NCI-H524 treated with DMSO at 0.1 percent for 48 hours (cell line): Measurements from ENCODE around the gene SLC4A1AP.
"Not testable (repeated sequence)": the region's sequence is repeated elsewhere in the genome, so short reads cannot be mapped to it uniquely, and the experiment has no call there.

Source experiments
- DNase-seq: peaks from one replicate; lab custom pipeline; 2025; lab: John Stamatoyannopoulos, UW

The SLC4A1AP gene

DNA sequence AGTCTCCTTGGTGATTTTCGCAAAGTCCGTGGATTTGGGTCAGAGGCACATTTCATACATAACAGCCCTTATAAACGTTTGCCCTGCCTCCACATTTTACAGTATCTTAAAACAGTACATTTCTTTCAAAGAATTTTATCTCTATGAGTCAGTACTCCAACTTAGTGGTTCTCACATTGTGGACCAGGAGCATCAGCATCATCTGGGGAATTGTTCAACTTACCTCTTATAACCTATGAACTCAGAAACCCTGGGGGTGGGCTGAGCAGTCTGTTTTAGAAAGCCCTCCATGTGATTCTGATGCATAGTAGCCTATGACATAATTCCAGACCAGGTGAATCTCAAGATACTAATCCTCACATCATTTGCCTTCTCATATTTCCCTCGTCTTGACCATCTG lies 12.6 kb upstream of the SLC4A1AP start:
- DNase-seq, result peak; percentile 85

DNA sequence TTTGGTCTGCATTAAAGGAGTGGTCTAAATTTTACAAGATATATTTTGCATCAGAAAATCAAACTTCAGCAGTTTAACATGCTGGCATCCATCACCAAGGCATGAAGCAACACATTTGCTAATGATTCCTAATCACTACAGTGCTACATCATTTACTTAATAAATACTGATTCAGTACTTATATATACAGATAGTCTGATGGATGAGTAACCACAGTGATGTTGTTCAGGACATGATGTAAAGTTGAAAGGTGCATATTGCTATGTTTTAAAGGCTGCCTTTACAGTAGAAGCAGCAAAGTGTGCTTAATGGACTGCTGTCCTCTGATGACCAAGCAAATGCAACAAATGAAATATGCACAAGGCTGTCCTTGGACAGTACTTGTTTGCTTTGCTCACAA lies 11.3 kb upstream of the SLC4A1AP start:
- DNase-seq, result no peak

DNA sequence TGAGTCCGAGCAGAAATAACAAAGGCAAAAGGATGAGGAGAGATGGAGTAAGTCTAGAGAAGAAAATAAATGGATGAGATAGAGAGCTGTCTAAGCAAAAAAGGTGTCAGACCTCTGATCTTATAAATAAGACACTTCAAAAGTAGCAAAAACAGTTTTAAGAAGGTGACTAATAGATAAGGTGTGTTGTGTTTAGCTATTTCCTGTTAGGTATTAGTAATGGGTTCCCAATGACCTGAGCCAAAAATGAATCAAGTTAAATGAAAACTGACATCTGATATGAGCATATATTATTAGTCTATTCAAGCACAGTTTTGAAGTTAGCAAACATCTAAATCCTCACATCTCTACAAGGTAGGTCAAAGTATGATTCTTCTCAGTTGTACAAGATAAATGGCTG lies 10.9 kb upstream of the SLC4A1AP start:
- no peak for DNase-seq

DNA sequence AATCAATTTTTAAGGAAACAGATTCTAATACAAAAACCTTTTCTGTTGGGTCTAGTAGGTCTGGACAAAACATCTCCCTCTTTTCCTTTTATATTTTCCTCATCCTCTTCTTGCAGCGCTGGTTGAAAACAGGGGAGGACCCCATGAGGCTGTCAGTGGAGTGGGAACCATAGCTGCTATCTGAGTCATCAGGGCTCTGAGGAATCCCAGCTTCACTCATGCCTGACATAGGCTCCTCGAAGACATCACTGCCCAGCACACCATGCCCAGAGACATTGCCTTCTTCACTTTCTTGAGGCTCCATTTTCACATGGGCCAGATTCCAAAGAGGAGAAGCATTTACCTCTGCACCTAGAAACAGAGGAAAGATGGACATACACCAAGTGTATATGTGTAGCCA lies 10.3 kb upstream of the SLC4A1AP start:
- DNase-seq, result no peak

DNA sequence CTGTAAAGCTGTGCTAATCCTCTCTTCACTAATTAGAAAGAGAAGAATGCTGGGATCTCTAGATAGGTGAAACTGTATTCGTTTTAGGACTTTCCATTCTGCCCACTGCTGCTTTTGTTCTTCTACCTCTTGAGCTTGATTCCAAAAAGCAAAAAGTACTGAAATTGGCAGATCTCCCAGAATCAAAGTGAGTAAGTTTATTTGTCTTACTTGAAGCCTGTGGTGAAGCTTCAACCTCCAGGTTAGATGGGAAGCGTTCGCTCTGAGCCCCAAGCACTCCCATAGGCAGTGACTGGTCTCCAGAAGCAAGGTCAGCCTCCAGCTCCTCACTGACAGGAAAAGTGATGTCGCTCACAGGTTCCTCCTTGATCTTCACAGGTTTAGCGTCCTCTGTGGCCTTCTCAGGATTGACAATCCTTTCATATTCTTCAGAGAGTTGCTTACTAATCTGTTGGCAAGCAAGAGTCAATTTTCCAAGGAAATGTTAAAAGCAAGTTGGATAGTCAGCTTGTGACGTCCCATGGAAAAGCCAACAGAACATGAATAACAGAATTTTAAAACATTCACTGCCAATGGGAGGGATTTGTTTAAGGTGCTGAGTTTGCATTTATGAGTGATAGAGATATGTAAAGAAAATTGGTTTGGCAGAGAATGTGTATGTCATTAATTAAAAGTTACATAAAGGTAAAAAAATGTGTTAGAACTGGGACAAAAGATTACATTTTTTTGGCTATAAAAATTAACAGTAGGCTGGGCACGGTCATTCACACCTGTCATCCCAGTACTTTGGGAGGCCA lies 8.3 kb upstream of the SLC4A1AP start:
- DNase-seq, result no peak

DNA sequence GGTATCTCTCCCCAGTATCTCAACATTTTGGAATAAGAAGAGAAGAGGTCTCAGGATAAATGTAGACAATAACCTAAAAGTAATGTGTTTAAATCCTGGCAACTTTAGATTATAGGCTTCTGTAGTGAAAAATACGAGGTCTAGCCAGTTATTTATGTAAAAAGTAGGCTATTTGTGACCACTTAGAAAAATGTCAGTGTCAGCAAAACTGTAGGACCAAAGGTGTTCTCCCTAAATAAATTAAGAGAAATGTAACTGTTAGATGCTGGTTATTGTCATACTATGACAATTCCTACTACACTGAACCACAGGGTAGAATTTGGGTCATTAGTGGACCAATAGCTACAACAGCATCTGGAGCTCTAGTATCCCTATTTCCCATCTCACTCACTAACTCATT lies 2.3 kb upstream of the SLC4A1AP start:
- DNase-seq, result no peak

DNA sequence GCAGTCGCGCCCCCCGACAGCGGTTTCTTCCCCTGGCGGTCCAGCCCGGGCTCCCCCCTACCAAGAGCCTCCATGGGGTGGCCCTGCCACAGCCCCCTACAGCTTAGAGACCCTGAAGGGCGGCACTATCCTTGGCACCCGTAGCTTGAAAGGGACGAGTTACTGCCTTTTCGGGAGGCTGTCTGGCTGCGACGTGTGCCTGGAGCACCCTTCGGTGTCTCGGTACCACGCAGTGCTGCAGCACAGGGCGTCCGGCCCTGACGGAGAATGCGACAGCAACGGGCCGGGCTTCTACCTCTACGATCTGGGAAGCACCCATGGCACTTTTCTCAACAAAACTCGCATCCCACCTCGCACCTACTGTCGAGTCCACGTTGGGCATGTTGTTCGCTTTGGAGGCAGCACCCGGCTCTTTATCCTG lies 475 bp downstream of the SLC4A1AP start:
- DNase-seq, result no peak

DNA sequence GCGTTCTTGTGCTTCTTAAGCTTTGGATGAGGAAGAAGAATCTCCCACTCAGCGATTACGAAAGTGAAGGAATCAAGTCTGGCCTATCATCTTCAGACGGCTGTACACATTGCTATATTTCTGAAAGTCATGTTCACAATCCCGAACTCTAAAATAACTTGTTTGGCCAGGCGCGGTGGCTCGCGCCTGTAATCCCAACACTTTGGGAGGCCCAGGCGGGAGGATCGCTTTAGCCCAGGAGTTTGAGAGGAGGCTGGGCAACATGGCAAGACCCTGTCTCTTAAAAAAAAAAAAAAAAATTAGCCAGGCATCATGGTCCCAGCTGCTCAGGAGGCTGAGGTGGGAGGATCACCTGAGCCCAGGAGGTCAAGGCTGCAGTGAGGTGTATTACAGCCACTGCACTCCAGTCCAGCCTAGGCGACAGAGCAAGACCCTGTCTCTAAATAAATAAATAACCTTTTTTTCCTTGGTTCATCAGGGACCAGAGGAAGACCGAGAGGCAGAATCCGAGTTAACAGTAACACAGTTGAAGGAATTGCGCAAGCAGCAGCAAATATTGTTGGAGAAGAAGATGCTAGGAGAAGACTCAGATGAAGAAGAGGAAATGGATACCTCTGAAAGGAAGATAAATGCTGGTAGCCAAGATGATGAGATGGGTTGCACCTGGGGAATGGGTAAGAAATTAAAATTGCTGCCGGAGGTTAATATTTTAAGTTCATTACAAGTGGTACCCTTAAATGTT lies 1.1 kb downstream of the SLC4A1AP start:
- DNase-seq, result no peak

DNA sequence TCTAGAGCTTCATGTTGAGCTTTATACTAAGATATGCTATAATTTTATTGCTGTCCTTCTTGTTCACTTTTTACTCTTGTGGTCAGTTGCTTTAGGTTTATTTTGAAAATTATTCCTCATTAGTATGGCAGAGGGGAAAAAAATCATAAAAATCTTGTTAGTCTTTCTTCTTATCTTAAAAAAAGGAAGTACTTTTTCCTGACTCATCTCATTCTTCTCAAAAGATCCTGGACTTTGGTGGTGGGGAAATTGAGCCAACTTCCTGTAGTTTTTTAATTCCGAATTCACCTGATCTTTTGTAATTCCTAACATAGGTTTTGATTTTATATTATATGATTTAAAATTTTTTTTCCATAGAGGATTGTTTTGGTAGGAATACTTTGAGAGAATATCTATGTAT lies 3.8 kb downstream of the SLC4A1AP start:
- DNase-seq, result no peak

DNA sequence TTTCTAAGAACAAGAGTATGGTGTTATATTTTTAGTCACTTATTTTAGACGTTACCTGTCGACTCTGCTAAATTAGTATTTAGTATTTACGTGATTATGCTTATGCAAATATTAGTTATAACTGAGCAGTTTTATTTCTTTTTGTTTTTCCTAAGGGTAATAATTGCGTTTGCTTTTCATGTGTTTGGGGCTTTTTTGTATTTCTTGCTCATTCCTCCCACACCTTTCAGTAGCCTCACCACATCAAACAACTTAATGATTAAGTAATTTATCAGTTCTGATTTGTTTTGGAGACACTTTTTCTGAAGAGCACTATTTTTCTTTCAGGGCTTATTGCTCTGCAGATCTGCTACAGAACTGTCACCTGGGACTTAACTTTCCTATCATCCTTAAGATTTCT lies 7.5 kb downstream of the SLC4A1AP start:
- no peak for DNase-seq

DNA sequence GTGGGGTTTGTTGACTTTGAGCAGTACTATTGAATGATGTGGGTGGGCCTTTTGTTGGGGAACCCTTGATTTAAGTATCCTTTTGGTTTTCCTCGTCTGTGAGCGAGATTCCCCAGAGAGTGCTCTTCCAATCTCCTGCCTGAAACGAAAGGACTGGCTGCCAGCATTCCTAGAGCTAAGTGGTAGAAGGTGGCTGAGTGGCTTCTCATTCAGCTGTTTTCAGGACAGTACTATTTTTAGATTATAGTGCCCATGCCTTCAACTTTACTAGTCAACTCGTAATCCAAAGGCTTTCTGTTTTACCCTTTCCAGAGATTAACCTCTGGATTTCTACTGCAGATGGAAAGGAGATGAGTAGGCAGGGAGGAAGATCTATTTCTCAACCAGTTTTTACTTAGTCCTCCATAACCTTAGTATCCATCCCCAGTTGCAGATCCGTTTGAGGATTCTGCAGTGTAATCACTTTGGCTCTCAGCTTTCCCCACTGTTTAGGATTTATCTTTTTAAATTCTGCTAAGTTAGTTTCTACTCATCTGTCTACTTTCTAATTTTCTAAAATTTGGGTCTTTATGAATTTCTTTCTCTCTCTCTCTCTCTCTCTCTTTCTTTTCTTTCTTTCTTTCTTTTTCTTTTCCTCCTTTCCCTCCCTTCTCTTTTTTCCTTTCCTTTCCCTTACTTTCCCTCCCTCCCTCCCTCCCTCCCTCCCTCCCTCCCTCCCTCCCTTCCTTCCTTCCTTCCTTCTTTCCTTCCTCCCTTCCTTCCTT lies 9.2 kb downstream of the SLC4A1AP start:
- DNase-seq, result no peak

DNA sequence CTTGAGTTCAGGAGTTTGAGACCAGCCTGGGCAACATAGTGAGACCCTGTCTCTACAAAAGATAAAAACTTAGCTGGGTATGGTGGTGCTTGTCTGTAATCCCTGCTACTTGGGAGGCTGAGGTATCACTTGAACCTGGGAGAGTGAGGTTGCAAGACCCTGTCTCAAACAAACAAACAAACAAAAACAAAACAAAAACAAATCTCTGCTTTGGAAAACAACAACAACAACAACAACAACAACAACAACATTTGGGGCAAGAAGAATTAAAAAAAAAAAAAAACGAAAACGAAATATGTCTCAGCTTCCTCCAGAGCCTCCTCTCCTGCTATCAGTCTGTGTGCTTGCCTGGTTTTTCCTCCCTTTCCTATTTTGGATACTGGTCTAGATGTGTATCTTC lies 16.9 kb downstream of the SLC4A1AP start:
- DNase-seq, result no peak

DNA sequence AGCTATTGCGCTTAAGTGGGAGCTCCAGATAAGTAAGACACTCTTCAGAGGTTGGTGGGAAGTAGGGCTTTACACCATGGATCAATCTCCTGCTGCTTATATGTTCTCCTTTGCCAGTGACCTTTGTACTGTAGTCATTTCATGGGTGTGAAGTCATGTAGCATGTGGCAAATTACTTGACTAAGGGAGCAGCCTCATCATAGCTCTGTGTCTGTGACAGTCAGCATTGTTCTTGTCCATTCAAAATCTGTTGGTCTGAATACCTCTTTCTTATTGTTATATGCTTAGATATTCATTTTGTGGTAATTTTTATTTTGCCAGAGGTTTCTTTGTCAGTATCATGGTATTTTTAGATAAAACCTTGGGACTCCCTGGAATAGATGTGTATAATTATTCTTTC lies 18.2 kb downstream of the SLC4A1AP start:
- no peak for DNase-seq

DNA sequence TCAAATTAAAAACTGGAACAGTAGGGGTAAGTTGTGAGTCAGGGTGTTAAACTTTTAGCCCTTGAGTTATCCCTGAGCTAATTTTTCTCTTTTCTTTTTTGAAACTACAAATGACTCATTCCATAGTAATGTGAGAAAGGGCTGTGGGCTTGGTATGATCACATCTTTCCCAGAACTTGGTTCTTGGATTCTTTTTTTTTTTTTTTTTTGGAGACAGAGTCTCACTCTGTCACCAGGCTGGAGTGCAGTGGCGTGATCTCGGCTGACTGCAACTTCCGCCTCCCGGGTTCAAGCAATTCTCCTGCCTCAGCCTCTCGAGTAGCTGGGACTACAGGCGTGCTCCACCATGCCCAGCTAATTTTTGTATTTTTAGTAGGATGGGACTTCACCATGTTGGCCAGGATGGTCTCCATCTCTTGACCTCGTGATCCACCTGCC lies 18.7 kb downstream of the SLC4A1AP start:
- not testable (repeated sequence) for DNase-seq

DNA sequence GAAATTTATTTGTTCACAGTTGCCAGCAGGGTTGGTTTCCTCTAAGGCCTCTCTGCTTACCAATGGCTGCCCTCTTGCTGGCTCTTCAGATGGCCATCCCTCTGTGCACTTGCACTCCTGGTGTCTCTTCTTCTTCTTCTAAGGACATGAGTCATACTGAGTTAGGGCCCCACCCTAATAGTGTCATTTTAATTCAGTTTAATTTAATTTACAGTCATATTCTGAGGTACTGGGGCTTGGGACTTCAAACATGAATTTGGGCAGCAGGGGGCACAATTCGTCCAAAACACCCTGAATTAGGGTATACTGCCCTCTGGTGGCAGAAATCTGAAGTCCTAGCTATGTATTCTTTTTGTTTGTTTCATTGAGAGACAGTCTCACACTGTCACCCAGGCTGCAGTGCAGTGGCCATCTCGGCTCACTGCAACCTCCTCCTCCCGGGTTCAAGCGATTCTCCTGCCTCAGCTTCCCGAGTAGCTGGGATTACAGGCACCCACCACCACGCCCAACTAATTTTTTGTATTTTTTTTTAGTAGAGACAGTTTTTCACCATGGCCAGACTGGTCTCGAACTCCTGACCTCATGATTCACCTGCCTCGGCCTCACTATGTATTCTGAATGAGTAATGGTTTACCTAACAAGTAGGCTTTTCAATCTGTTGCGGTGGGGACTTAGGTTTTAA lies 19.8 kb downstream of the SLC4A1AP start:
- peak; percentile 53 for DNase-seq

DNA sequence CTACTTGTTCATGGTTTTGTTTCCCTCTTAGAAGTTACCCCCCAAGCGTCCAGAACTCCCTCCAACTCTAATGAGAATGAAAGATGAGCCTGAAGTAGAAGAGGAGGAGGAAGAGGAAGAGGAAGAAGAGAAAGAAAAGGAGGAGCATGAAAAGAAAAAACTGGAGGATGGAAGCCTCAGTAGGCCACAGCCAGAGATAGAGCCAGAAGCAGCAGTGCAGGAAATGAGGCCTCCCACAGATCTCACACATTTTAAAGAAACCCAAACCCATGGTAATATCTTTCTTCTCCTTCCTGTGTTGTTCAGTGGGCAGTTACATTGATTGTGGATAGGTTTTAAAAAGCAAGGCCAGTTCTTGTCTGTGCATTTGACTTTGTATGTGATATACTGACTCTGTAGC lies 21.3 kb downstream of the SLC4A1AP start:
- DNase-seq, result not testable (repeated sequence)

DNA sequence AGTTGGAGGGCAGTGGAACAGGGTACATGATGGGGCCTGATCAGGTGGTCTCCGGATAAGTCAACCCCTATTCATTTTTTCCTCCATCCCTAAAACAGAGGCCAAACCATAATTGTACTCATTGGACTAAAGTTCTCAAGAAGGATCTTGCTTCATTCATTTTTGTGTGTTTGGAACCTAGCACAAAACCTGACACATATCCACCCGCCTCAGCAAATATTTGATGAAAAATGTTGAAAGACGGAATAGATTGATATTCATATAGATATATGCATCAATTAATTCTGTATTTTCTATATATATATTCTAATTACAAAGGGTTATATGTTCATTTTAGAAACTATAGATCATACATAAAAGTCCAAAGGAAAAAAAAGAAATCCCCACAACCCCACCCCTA lies 21.9 kb downstream of the SLC4A1AP start:
- DNase-seq, result no peak

DNA sequence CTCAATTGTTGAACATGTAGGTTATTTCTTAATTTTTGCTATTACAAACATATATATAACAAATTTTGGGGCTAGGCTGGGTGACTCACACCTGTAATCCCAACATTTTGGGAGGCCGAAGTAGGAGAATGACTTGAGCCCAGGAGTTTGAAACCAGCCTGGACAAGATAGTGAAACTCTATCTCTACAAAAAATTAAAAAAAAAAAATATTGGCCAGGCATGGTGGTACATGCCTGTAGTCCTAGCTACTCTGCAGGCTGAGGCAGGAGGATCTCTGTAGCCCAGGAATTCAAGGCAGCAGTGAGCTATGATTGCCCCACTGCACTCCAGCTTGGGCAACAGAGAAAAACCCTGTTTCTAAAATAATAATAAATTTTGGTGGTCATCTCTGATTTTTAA lies 23.5 kb downstream of the SLC4A1AP start:
- DNase-seq, result no peak

DNA sequence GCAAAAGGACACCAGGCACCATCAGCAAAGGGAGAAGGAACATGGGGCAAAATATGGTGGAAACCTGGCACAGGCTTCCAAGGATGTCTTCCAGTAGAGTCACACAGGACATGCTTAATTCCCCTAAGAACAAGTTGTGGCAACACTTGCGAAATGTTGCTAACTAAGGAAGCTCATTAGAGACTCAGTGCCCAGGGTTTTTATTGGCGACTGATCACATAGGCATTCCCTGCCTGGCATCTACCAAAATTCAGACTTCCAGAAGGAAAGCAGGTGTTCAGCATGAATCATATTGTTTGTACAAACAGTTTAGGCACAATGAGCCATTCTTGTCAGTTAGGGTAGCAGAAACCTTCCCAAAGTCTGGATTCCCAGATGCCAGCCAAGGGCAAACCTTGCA lies 25.7 kb downstream of the SLC4A1AP start:
- no peak for DNase-seq

DNA sequence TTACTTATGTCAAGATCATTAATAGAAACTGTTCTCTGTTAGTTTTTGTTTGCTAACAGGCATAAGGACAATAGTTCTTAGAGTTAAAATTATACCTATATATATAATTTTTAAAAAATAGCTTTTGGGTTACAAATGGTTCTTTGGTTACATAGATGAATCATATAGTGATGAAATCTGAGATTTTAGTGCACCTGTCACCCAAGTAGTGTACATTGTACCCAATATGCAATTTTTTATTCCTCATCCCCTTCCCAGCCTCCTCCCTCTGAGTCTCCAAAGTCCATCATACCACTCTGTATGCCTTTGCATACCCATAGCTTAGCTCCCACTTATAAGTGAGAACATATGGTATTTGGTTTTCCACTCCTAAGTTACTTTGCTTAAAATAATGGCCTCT lies 26.4 kb downstream of the SLC4A1AP start:
- DNase-seq, result no peak

DNA sequence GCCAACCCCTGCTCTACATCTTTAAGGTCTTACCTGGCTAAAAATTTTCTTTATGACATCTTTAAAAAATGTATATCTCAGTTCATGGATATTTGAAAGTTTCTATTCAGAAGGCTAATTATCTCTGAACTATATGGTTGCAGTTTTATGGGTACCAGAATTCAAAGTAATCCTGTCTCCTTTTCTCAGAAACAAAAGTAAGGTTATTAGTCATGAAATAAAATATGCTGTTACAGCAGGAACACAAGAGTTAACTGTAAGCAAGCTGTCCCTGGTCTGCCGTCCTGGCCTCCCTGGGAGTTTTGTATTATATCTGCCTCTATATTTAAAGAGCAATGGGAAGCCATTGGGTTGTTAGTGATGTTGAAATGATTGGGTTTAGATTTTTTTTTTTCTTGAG lies 34.0 kb downstream of the SLC4A1AP start:
- no peak for DNase-seq

DNA sequence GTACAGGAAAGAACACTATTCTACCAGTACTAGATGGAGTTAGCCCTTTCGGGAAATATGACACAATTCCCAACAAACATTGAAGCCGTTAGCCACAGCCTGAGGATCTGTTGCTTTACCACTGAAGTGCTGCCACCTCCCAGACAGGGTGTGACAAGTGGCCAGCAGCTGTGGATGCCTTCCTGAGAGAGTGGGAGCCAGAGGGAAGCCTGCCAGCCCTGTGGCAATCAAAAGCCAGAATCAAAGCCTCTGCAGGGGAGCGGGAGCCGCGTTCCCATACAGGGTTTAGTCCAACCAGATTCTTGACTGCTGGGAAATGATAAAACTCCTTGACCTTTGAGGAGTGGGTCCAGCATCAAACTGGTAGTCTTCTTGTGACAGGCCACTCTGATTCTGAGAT lies 38.0 kb downstream of the SLC4A1AP start:
- no peak for DNase-seq
